Spleen (tissue), 11 donors: ENCODE data around the gene BICDL2. TPM values are rescaled to one million over a fixed set of nuclear protein-coding genes. Genes with fewer than 3 reads are reported as not detected.
A peak's percentile ranks its signal among the peaks of the same experiment; 100 is the strongest.
"Not testable (repeated sequence)": the region's sequence is repeated elsewhere in the genome, so short reads cannot be mapped to it uniquely, and the experiment has no call there.

Experiments
- DNase-seq: peaks from one replicate; pipeline ENCODE4 v3.0.0-alpha.2; 2020
- H3K27ac ChIP-seq, 8 donors: fragments of 200-600 bp; sonication (generic) in 7 of 8; 1 replicate in 4 of 8; 2 replicates in 4 of 8; pipeline versions ENCODE4 v1.5.0 to v1.8.0; 2016 to 2021; ENCODE audit warnings: inconsistent platforms in 4 of 8, mild to moderate bottlenecking in 4 of 8, moderate library complexity in 1 of 8
- H3K27me3 ChIP-seq, 7 donors: fragments of 200-600 bp; sonication (generic) in 6 of 7; replicated peaks in 1 of 7; 1 replicate in 4 of 7; 2 replicates in 3 of 7; pipeline versions ENCODE4 v1.5.0 to v1.8.0; 2016 to 2021; ENCODE audit warnings: inconsistent platforms in 3 of 7, mild to moderate bottlenecking in 1 of 7
- H3K36me3 ChIP-seq, 6 donors: fragments of 200-600 bp; sonication (generic) in 5 of 6; 1 replicate in 4 of 6; 2 replicates in 2 of 6; pipeline versions ENCODE4 v1.5.0 to v1.8.0; 2016 to 2021; ENCODE audit warnings: inconsistent platforms in 2 of 6
- H3K4me1 ChIP-seq, 6 donors: fragments of 200-600 bp; sonication (generic) in 5 of 6; 1 replicate in 3 of 6; 2 replicates in 3 of 6; pipeline versions ENCODE4 v1.5.0 to v1.8.0; 2016 to 2021; ENCODE audit warnings: inconsistent platforms in 3 of 6
- H3K4me3 ChIP-seq, 8 donors: fragments of 200-600 bp; sonication (generic) in 7 of 8; 1 replicate in 4 of 8; 2 replicates in 4 of 8; pipeline versions ENCODE4 v1.5.0 to v1.8.0; 2016 to 2021; ENCODE audit warnings: inconsistent platforms in 4 of 8, mild to moderate bottlenecking in 4 of 8, moderate library complexity in 2 of 8
- H3K9me3 ChIP-seq, 8 donors: fragments of 200-600 bp; sonication (generic) in 7 of 8; 1 replicate in 4 of 8; 2 replicates in 4 of 8; pipeline versions ENCODE4 v1.5.0 to v1.8.0; 2016 to 2021; ENCODE audit warnings: inconsistent platforms in 4 of 8
- POLR2A ChIP-seq, 3 donors: fragments of 450-650 bp; IDR thresholded peaks; one replicate each; pipeline ENCODE4 v1.5.1; 2017; ENCODE audit warnings: antibody characterized with exemption in 3 of 3, mild to moderate bottlenecking in 1 of 3
- POLR2AphosphoS5 ChIP-seq, 3 donors: sonication (generic); formaldehyde crosslinking; IDR thresholded peaks; one replicate each; pipeline ENCODE4 v1.5.1; 2017; ENCODE audit warnings: antibody characterized with exemption in 3 of 3
- WGBS, 5 donors: extraction: QIAGEN DNeasy Blood & Tissue Kit in 3 of 5; methylation state at CpG; one replicate each; pipeline versions ENCODE4 v1.1.5 to v1.1.7; 2013 to 2018; 5-methylcytosine and 5-hydroxymethylcytosine counted together
- intact Hi-C: fragments of 100-400 bp; cut with DNase I; formaldehyde crosslinking; loops from one replicate; pipeline ENCODE4 v1.15.0; 2023; ENCODE audit warnings: low total_unique reads
- polyA plus RNA-seq, 3 donors: library from polyadenylated mRNA; stranded (reverse); fragments of 200-250 nt; gene quantifications; one replicate each; pipeline ENCODE4 v1.2.1, GENCODE V29; 2013
- total RNA-seq, 7 donors: library from RNA; depleted of rRNA in 3 of 7; stranded (reverse); fragments of >200 nt in 3 of 7; fragmentation: NEBNext Ultra II Directional in 4 of 7; extraction: Animal tissue kit (Norgen Biotek cat#: 25700) in 4 of 7; gene quantifications; one replicate each; pipeline versions ENCODE4 v1.1.0 to v1.2.1, GENCODE V29; 2016 to 2021
- TF ChIP-seq, protein P1 (sequence below), 11 experiments: fragments of 200-600 bp in 7 of 11; fragments of 450-650 bp in 4 of 11; sonication (generic) in 4 of 11; IDR thresholded peaks in 8 of 11; conservative IDR thresholded peaks in 3 of 11; 1 replicate in 7 of 11; 2 replicates in 4 of 11; pipeline versions ENCODE4 v1.4.0 to v1.8.0; 2016 to 2021; ENCODE audit warnings: antibody characterized with exemption in 11 of 11, inconsistent platforms in 4 of 11, mild to moderate bottlenecking in 1 of 11
- donor health status: healthy with polysubstance abuse.
- donor health status: DM: no; HTN: no; CAD: no; lungs with moderate emphysema.
- donor health status: DM: no; HTN: no; CAD: no.
- donor health status: Bipolar disorder and iron deficiency.
- donor health status: healthy.
- donor health status: DM: no; HTN: no; CAD: no.
- donor health status: DM: yes; HTN: yes; CAD: no.

Gene BICDL2
- total and polyA plus RNA-seq, 10 donors: 0.03 to 0.77 (median 0.30) TPM; not detected in 3

GRCh38 chr16:3075523-3075915 lies 38.8 kb upstream of the BICDL2 start:
- Histone ChIP-seq H3K36me3 (peaks cover 0 to 25% (median 0%) of the 10 kb centered on the region in 6 donors), H3K9me3 (no peaks in the 10 kb centered on the region), H3K4me1 (peaks cover 4 to 81% (median 53%) of the 10 kb centered on the region in 6 donors), H3K4me3 (peak overlapping the region in 1 of 8 donors; percentile 53), H3K27ac (peak overlapping the region in 7 of 8 donors; percentile 80 to 93 (median 85)), H3K27me3 (no peaks in the 10 kb centered on the region)
- WGBS, 5 donors: 46 to 63% (median 56%) methylated on average over 8 to 10 of the region's 10 CpGs
- intact Hi-C loops: no loop called here
- TF ChIP-seq POLR2A (IDR thresholded peaks at IDR 0.05): no peak
- no peak for TF ChIP-seq POLR2AphosphoS5 (IDR thresholded peaks at IDR 0.05)
- TF ChIP-seq, protein P1, sequence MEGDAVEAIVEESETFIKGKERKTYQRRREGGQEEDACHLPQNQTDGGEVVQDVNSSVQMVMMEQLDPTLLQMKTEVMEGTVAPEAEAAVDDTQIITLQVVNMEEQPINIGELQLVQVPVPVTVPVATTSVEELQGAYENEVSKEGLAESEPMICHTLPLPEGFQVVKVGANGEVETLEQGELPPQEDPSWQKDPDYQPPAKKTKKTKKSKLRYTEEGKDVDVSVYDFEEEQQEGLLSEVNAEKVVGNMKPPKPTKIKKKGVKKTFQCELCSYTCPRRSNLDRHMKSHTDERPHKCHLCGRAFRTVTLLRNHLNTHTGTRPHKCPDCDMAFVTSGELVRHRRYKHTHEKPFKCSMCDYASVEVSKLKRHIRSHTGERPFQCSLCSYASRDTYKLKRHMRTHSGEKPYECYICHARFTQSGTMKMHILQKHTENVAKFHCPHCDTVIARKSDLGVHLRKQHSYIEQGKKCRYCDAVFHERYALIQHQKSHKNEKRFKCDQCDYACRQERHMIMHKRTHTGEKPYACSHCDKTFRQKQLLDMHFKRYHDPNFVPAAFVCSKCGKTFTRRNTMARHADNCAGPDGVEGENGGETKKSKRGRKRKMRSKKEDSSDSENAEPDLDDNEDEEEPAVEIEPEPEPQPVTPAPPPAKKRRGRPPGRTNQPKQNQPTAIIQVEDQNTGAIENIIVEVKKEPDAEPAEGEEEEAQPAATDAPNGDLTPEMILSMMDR (IDR thresholded peaks at IDR 0.05 in 8 of 11, conservative IDR thresholded peaks at IDR 0.05 in 3 of 11): no peak
- peak; percentile 80 for DNase-seq

DNA sequence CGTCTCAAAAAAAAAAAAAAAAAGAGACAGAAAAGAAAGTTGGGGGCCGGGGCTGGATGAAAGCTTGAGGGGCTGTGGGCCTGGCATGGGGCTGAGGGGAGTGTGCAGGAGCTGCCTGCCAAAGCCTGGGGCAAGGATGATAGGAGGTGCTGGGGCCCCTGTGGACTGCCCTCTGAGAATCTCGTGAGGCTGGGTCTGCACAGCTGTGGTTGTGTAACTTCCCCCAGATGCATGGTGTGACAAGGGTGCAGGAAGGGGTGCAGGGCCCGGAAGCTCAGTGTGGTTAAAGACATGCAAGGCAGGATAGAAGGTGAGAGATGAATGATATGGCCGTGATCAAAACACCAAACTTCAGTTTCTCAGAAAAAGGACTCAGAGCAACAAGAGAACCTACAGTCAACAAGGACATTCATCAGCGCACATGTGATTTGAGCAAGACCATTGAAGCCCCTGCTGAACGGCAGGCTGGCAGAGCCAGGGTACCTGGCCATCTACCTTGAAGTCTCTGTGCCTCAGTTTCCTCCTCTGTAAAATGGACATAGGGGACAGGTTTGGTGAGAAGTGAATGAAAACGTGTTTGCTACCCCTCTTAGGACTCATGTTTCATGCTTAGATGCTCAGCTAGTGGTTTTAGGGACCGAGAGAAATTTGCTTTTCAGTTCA lies 38.2 kb upstream of the BICDL2 start:
- no peaks in the 10 kb centered on the region for H3K9me3 ChIP-seq
- H3K36me3 ChIP-seq: peaks cover 0 to 27% (median 0%) of the 10 kb centered on the region in 6 donors
- 18 to 34% (median 29%) methylated on average over 8 to 9 of the region's 9 CpGs for WGBS, 5 donors
- H3K27me3 ChIP-seq: no peaks in the 10 kb centered on the region
- H3K4me1 ChIP-seq: peaks cover 4 to 85% (median 54%) of the 10 kb centered on the region in 6 donors
- peak overlapping the region in 7 of 8 donors; percentile 80 to 93 (median 85) for H3K27ac ChIP-seq
- intact Hi-C loops: no loop called here
- TF ChIP-seq POLR2A (IDR thresholded peaks at IDR 0.05) (no peak), POLR2AphosphoS5 (IDR thresholded peaks at IDR 0.05) (peak in 2 of 3 donors; percentile 68 to 86)
- H3K4me3 ChIP-seq: peak overlapping the region in 2 of 8 donors; percentile 5 to 53
- peak; percentile 94 for DNase-seq

DNA sequence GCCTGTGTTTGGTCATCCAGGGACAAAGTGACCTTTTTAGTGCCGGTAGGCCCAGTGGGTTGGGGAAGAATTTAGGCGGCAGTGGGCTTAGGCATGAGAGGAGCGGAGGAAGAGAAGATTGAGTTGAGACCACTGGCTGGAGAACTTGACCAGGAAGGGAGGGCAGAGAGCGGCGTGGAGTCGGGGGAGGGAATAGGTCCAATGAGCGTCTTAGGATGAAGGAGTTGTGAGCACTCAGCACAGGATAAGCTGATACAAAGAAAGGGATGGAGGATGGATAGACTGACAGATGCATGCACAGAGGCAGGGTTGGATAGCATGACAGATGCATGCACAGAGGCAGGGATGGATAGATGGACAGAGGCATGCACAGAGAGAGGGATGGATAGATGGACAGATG lies 36.7 kb upstream of the BICDL2 start:
- TF ChIP-seq, protein P1 (IDR thresholded peaks at IDR 0.05 in 8 of 11, conservative IDR thresholded peaks at IDR 0.05 in 3 of 11): no peak
- TF ChIP-seq POLR2A (IDR thresholded peaks at IDR 0.05) (no peak), POLR2AphosphoS5 (IDR thresholded peaks at IDR 0.05) (no peak)
- peak overlapping the region in 7 of 8 donors; percentile 41 to 93 (median 85) for H3K27ac ChIP-seq
- no peaks in the 10 kb centered on the region for H3K27me3 ChIP-seq
- H3K9me3 ChIP-seq: no peaks in the 10 kb centered on the region
- H3K4me3 ChIP-seq: peak overlapping the region in 2 of 8 donors; percentile 10 to 53
- peaks cover 8 to 94% (median 60%) of the 10 kb centered on the region in 6 donors for H3K4me1 ChIP-seq
- intact Hi-C loops: no loop called here
- peak; percentile 70 for DNase-seq
- 78 to 92% (median 84%) methylated on average over 7 of the region's 7 CpGs for WGBS, 5 donors
- H3K36me3 ChIP-seq: peaks cover 0 to 42% (median 2%) of the 10 kb centered on the region in 6 donors

GRCh38 chr16:3072576-3073263 lies 36.0 kb upstream of the BICDL2 start:
- intact Hi-C loops, H3K27me3 ChIP-seq, H3K9me3 ChIP-seq: not testable (repeated sequence)
- peak overlapping the region in 7 of 8 donors; percentile 57 to 93 (median 85) for H3K27ac ChIP-seq
- peaks cover 9 to 94% (median 61%) of the 10 kb centered on the region in 6 donors for H3K4me1 ChIP-seq
- 0 to 53% (median 49%) methylated on average over 2 to 16 of the region's 18 CpGs for WGBS, 5 donors
- TF ChIP-seq, protein P1 (IDR thresholded peaks at IDR 0.05 in 8 of 11, conservative IDR thresholded peaks at IDR 0.05 in 3 of 11): peak in 1 of 11 experiments; percentile 10
- peaks cover 0 to 42% (median 2%) of the 10 kb centered on the region in 6 donors for H3K36me3 ChIP-seq
- DNase-seq: peak; percentile 78
- H3K4me3 ChIP-seq: peak overlapping the region in 1 of 8 donors; percentile 53

GRCh38 chr16:3072148-3072547 lies 35.4 kb upstream of the BICDL2 start:
- 23 to 54% (median 40%) methylated on average over 3 to 4 of the region's 4 CpGs for WGBS, 5 donors
- DNase-seq: peak; percentile 79
- H3K36me3 ChIP-seq: peaks cover 0 to 41% (median 2%) of the 10 kb centered on the region in 6 donors
- intact Hi-C loops, H3K27me3 ChIP-seq, H3K4me3 ChIP-seq, H3K9me3 ChIP-seq: not testable (repeated sequence)
- H3K4me1 ChIP-seq: peaks cover 13 to 94% (median 61%) of the 10 kb centered on the region in 6 donors
- peak overlapping the region in 4 of 8 donors; percentile 85 to 93 (median 89) for H3K27ac ChIP-seq
